ENCODE data around the gene COL6A3.

COL6A3 gene

DNA sequence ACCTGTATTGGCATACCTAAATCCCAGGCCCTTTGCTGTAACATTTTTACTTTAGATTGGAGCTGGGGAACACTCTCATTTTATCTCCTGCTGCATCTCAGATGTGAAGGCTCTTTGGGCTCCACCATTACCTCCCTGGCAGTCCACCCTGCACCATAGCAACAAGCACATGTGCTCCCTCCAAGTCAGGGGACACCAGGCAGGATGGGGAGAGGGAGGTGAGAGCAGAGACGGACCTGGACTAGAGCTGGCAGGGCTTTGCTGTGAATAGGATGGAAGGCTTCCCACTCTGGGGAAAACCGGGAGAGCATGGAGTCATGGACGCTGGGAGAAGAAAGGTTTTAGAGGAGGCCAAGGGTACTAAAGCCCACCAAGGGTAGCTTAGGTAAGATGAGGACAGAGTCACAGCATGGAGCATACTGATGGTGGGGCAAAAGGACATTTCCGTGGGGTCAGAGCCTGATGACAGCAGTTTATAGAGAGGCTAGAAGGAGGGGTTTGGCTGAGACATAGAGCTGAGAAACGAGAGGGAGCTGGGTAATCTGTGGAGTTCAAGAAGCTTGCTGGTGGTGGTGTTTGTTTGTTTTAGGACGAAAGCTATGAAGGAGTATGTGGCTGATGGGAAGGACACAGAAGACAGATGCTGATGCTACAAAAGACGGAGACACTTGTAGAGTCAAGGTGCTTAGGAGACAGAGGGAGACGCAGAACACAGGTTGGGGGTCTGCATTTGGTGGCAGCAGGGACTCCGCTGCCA lies 134.8 kb downstream of the COL6A3 start:
- TF ChIP-seq, protein P1, sequence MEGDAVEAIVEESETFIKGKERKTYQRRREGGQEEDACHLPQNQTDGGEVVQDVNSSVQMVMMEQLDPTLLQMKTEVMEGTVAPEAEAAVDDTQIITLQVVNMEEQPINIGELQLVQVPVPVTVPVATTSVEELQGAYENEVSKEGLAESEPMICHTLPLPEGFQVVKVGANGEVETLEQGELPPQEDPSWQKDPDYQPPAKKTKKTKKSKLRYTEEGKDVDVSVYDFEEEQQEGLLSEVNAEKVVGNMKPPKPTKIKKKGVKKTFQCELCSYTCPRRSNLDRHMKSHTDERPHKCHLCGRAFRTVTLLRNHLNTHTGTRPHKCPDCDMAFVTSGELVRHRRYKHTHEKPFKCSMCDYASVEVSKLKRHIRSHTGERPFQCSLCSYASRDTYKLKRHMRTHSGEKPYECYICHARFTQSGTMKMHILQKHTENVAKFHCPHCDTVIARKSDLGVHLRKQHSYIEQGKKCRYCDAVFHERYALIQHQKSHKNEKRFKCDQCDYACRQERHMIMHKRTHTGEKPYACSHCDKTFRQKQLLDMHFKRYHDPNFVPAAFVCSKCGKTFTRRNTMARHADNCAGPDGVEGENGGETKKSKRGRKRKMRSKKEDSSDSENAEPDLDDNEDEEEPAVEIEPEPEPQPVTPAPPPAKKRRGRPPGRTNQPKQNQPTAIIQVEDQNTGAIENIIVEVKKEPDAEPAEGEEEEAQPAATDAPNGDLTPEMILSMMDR (IDR thresholded peaks at IDR 0.05), result no peak
- Mint-ChIP-seq H3K27ac (no peak overlapping the region), H3K27me3 (ENCODE audit: low read depth, poor library complexity) (peaks cover 7% of the 10 kb centered on the region), H3K4me3 (no peak overlapping the region), H3K36me3 (ENCODE audit: low read depth) (peaks cover 5% of the 10 kb centered on the region), H3K9me3 (peaks cover 13% of the 10 kb centered on the region), H3K4me1 (peaks cover 25% of the 10 kb centered on the region)
- DNase-seq, result no peak

DNA sequence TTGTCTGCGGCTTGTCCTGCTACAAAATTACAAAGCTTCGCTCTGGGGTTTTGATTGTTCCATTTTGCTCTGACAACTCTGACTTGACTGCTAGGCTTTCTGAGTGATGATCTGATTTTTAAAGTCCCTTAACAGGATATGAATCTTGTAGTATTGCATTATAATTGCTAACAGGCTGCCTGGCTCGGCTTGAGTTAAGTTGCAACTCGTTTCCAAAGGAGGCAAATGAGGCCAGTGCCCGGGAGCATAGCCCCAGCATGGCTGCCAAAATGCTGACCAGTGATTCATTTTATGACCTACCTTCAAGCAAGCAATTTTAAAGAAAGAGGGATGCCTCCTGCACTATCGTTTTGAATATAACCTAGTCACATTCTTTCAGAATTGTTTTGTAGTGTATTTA lies 135.4 kb downstream of the COL6A3 start:
- TF ChIP-seq, protein P1 (IDR thresholded peaks at IDR 0.05), result no peak
- no peak for DNase-seq

DNA sequence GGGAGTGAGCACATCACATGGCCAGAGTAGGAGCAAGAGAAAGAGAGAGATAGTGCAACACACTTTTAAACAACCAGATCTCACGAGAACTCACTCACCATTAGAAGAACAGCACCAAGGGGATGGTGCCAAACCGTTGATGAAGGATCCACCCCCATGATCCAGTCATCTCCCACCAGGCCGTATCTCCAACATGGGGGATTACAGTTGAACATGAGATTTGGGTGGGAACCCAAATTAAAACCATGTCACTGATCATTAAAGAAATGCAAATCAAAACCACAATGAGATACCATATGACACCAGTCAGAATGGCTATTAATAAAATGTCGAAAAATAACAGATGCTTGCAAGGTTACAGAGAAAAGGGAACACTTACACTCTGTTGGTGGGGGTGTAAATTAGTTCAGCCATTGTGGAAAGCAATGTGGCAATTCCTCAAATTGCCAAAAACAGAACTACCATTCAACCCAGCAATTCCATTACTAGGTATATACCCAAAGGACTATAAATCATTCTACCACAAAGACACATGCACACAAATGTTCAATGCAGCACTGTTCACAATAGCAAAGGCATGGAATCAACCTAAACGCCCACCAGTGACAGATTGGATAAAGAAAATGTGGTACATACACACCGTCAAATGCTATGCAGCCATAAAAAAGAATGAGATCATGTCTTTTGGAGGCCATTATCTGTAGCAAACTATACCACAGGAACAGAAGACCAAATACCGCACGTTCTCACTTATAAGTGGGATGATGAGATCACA lies 137.1 kb downstream of the COL6A3 start:
- Mint-ChIP-seq H3K4me1 (peaks cover 25% of the 10 kb centered on the region), H3K36me3 (ENCODE audit: low read depth) (peaks cover 5% of the 10 kb centered on the region), H3K4me3 (no peak overlapping the region), H3K9me3 (peaks cover 18% of the 10 kb centered on the region), H3K27ac (no peak overlapping the region), H3K27me3 (ENCODE audit: low read depth, poor library complexity) (peaks cover under 1% of the 10 kb centered on the region)
- DNase-seq, result no peak
- TF ChIP-seq, protein P1 (IDR thresholded peaks at IDR 0.05), result no peak

More for the DNA sequence above, 135.4 kb downstream of the COL6A3 start:
- Mint-ChIP-seq H3K36me3 (ENCODE audit: low read depth) (peaks cover 5% of the 10 kb centered on the region), H3K4me3 (no peak overlapping the region), H3K27ac (peak overlapping the region; percentile 75), H3K4me1 (peaks cover 25% of the 10 kb centered on the region), H3K9me3 (peaks cover 13% of the 10 kb centered on the region), H3K27me3 (ENCODE audit: low read depth, poor library complexity) (peaks cover 7% of the 10 kb centered on the region)
